ENCODE results near the gene GJA5. TPM values are rescaled to one million over a fixed set of nuclear protein-coding genes. Genes with fewer than 3 reads are reported as not detected.

GJA5 gene
- total and polyA plus RNA-seq, 2 donors (not counting 1 experiment from before 2014, with no cell fraction given): not detected

DNA sequence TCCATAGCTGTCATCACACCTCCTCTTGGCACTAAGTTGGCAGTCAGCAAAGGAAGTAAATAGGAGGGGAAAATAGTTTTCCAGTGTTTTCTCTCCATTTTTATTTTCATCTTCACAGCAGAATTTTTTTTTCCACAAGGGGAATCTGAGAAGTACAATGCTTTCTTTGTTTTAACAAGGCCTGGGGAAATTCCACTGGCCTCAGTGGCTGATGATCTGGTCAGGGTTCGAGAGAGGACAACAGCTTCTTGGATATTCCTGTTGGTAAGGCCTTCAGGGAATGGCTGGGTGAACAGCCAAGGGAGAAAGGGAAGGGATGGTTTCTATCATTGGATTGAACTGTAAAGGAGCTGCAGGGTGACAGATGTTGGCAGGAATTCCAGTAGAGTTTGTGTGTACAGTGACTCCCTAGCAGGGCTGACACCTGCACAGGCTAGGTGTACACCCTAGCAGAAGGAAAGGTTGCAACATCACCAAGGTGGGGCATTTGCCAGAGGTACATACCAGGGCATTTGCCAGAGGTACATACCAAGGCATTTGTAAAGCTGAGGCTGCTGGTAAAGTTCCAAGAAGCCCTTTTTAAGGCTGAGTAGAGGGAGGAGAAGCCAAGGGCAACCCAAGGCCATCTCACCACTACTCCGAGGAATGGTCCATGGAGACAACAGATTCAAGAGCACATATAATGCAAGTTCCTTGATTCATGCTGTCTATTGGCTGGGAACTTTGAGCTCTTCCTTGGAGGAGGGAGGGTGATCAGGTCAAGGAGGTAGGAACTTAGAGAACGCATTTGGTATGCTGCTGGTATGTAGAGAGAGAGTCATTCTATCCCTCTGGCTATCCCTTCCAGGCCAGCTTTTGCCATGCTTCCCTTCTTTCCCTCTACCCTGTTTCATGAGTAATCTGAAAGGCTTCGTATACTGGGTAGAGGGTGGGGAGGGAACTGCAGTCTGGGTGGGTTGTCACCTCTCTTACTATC, 3.1 kb downstream of the GJA5 start:
- Histone ChIP-seq H3K9me3 (ENCODE audit: control extremely low read depth in 1 of 3, control insufficient read depth in 2 of 3, insufficient read depth in 1 of 3, low read length in 2 of 3) (no peaks in the 10 kb centered on the region), H2AFZ (ENCODE audit: insufficient read depth, low read depth, low read length, poor library complexity, severe bottlenecking) (no peak overlapping the region), H3K4me3 (ENCODE audit: control extremely low read depth in 1 of 5, extremely low read depth in 1 of 5, insufficient read depth in 1 of 5, low read depth in 2 of 5, low read length in 4 of 5) (no peak overlapping the region), H3K27ac (ENCODE audit: low read length in 2 of 2) (no peak overlapping the region), H3K27me3 (replicated peaks in 1 of 4; ENCODE audit: control extremely low read depth in 1 of 4, control insufficient read depth in 3 of 4, insufficient read depth in 4 of 4, low read length in 3 of 4) (no peaks in the 10 kb centered on the region), H3K4me2 (replicated peaks; ENCODE audit: low read depth, low read length, poor library complexity, severe bottlenecking) (no peak overlapping the region), H4K20me1 (ENCODE audit: control insufficient read depth, insufficient read depth, low read length, poor library complexity, severe bottlenecking) (no peaks in the 10 kb centered on the region), H3K9ac (ENCODE audit: low read length) (no peak overlapping the region), H3K79me2 (ENCODE audit: control insufficient read depth, insufficient read depth, low read length) (no peaks in the 10 kb centered on the region), H3K36me3 (replicated peaks in 1 of 2; ENCODE audit: control extremely low read depth in 1 of 2, control insufficient read depth in 1 of 2, extremely low read depth in 1 of 2, insufficient read depth in 2 of 2, low read length in 1 of 2) (no peaks in the 10 kb centered on the region), H3K4me1 (ENCODE audit: control insufficient read depth in 2 of 2, insufficient read depth in 2 of 2, low read length in 2 of 2) (peaks cover 15 to 16% of the 10 kb centered on the region in 2 donors)
- no peak for ATAC-seq (ENCODE audit: low read depth)
- CTCF ChIA-PET: no interaction called here
- peaks cover 13% of the 10 kb centered on the region for H3K4me1 Mint-ChIP-seq
- intact Hi-C loops (cut with micrococcal nuclease): no loop called here
- H3K27me3 Mint-ChIP-seq: no peaks in the 10 kb centered on the region
- 90% methylated on average over 1 of the region's 4 CpGs for WGBS (ENCODE audit: insufficient coverage)
- no peaks in the 10 kb centered on the region for H3K9me3 Mint-ChIP-seq (ENCODE audit: insufficient read depth)
- H3K27ac Mint-ChIP-seq: no peak overlapping the region
- TF ChIP-seq, protein P1, sequence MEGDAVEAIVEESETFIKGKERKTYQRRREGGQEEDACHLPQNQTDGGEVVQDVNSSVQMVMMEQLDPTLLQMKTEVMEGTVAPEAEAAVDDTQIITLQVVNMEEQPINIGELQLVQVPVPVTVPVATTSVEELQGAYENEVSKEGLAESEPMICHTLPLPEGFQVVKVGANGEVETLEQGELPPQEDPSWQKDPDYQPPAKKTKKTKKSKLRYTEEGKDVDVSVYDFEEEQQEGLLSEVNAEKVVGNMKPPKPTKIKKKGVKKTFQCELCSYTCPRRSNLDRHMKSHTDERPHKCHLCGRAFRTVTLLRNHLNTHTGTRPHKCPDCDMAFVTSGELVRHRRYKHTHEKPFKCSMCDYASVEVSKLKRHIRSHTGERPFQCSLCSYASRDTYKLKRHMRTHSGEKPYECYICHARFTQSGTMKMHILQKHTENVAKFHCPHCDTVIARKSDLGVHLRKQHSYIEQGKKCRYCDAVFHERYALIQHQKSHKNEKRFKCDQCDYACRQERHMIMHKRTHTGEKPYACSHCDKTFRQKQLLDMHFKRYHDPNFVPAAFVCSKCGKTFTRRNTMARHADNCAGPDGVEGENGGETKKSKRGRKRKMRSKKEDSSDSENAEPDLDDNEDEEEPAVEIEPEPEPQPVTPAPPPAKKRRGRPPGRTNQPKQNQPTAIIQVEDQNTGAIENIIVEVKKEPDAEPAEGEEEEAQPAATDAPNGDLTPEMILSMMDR (IDR thresholded peaks at IDR 0.05): no peak
- TF ChIP-seq EZH2 (IDR thresholded peaks at IDR 0.05; ENCODE audit: borderline replicate concordance, insufficient read depth, low read depth, low read length, poor library complexity, severe bottlenecking): no peak
- H3K4me3 Mint-ChIP-seq: no peak overlapping the region
- POLR2A ChIA-PET: no interaction called here
- no peak for DNase-seq

DNA sequence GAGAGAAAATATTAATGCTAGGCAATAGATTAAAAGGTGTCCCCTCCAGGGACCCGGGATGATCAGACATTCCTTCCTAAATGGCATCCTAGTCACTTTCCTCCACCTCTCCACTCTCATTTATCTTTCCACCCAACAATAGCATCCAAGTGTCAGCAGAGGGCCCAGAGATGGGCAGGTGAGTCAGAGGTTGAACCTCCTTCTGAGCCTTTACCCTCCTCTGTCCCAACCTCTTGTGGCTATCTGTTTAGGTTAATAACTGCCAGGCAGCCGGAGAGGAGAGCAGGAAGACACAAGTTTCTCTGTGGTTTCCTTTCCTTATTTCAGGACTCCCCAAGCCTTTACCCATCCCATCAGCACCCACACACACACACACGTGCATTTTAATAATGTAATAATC, 4.1 kb downstream of the GJA5 start:
- peaks cover 3% of the 10 kb centered on the region for H3K4me1 Mint-ChIP-seq
- ChIA-PET CTCF (no interaction called here), POLR2A (no interaction called here)
- H2AFZ ChIP-seq (ENCODE audit: insufficient read depth, low read depth, low read length, poor library complexity, severe bottlenecking): no peak overlapping the region
- no peaks in the 10 kb centered on the region for H3K9me3 Mint-ChIP-seq (ENCODE audit: insufficient read depth)
- no peak overlapping the region for H3K4me2 ChIP-seq (replicated peaks; ENCODE audit: low read depth, low read length, poor library complexity, severe bottlenecking)
- H4K20me1 ChIP-seq (ENCODE audit: control insufficient read depth, insufficient read depth, low read length, poor library complexity, severe bottlenecking): no peaks in the 10 kb centered on the region
- no peaks in the 10 kb centered on the region for H3K36me3 ChIP-seq (replicated peaks in 1 of 2; ENCODE audit: control extremely low read depth in 1 of 2, control insufficient read depth in 1 of 2, extremely low read depth in 1 of 2, insufficient read depth in 2 of 2, low read length in 1 of 2)
- H3K79me2 ChIP-seq (ENCODE audit: control insufficient read depth, insufficient read depth, low read length): no peaks in the 10 kb centered on the region
- intact Hi-C loops (cut with micrococcal nuclease): no loop called here
- no peak overlapping the region for H3K27ac ChIP-seq (ENCODE audit: low read length in 2 of 2)
- H3K27me3 ChIP-seq (replicated peaks in 1 of 4; ENCODE audit: control extremely low read depth in 1 of 4, control insufficient read depth in 3 of 4, insufficient read depth in 4 of 4, low read length in 3 of 4): no peaks in the 10 kb centered on the region
- ATAC-seq (ENCODE audit: low read depth) (no peak), DNase-seq (no peak)
- H3K4me1 ChIP-seq (ENCODE audit: control insufficient read depth in 2 of 2, insufficient read depth in 2 of 2, low read length in 2 of 2): peaks cover 6% of the 10 kb centered on the region in 2 donors
- H3K27me3 Mint-ChIP-seq: no peaks in the 10 kb centered on the region
- TF ChIP-seq, protein P1 (IDR thresholded peaks at IDR 0.05): no peak
- TF ChIP-seq EZH2 (IDR thresholded peaks at IDR 0.05; ENCODE audit: borderline replicate concordance, insufficient read depth, low read depth, low read length, poor library complexity, severe bottlenecking): no peak
- no peak overlapping the region for H3K4me3 Mint-ChIP-seq
- no peak overlapping the region for H3K9ac ChIP-seq (ENCODE audit: low read length)
- H3K4me3 ChIP-seq (ENCODE audit: control extremely low read depth in 1 of 5, extremely low read depth in 1 of 5, insufficient read depth in 1 of 5, low read depth in 2 of 5, low read length in 4 of 5): no peak overlapping the region
- H3K27ac Mint-ChIP-seq: no peak overlapping the region
- WGBS (ENCODE audit: insufficient coverage): 57% methylated on average over 2 of the region's 3 CpGs
- H3K9me3 ChIP-seq (ENCODE audit: control extremely low read depth in 1 of 3, control insufficient read depth in 2 of 3, insufficient read depth in 1 of 3, low read length in 2 of 3): no peaks in the 10 kb centered on the region
